Measurements from ENCODE around the gene BACH1. TPM values are rescaled to one million over a fixed set of nuclear protein-coding genes. Genes with fewer than 3 reads are reported as not detected.

BACH1 gene
- polyA plus RNA-seq, 1 donor = 25.6 TPM

DNA sequence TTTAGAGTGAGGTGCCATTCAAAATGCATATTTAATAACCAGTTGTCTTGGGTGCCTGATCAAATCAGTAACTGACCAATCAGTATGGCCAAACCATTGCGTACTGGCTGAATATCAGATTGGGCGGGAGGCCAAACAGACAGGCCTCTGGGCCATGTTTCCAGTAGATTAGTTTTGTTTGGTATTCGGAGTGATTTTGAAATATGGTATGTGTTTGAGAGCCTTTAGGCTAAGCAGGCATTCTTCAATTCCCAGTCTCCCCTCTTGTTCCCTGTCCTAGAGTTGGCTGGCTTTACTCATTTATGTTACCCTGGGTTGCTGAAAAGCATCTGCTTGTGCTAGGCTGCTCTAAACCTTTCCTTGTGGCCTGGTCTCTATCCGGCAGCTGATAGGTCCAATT lies 80.1 kb downstream of the BACH1 start:
- no peak for DNase-seq (ENCODE audit: low read depth)

DNA sequence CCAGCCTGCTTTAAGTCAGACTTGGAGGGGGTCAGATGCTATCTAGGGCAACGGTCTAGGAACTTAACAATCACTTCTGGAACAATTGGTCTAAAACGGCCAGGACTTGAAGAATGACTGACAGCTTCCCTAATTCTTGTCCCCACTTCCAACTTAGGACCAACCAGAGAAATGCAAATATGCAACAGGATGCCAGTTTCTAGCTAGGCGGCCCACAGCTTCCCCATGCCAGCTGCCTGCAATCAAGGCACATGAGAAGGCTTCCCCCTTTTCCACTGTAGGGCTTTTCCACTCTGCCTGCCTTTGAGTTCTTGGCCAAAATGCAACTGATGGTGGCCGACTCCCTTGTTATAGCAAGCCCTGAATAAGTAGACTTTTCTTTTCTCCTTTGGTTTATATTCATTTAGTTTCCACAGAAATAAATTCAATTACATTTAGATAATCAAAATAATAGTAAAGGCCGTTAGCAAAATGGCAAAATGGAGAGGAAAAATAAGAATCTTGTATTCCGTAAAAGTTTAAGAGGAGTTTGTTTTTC lies 80.9 kb downstream of the BACH1 start:
- no peak for DNase-seq (ENCODE audit: low read depth)

DNA sequence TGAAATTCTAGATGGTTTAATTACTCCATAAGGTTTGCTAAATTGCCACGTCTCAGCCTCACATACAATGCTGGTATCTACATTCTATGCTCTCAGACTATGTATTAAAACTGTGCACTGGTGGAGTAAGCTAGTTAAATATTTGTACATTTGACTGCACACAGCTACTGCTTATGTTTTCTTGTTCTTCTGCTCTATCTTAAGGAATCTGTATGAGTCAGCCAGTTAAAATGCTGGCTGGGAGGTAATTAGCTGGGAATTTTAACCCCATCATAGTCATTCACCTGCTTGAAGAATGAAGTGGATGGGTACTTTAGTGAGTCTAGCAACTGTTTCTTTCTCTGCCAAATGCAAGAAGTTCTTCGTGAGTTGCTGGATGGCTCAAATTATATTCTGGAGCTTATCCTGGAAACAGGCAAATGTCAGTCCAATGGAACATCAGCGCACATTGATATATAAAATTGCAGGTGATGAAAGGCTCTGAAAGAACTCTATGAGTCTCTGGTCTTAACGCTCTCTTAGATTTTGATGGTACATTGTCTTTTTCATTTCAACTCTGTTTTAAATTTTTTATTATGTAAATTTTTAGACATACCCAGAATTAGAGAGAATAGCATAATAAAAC lies 83.4 kb downstream of the BACH1 start:
- no peak for DNase-seq (ENCODE audit: low read depth)

DNA sequence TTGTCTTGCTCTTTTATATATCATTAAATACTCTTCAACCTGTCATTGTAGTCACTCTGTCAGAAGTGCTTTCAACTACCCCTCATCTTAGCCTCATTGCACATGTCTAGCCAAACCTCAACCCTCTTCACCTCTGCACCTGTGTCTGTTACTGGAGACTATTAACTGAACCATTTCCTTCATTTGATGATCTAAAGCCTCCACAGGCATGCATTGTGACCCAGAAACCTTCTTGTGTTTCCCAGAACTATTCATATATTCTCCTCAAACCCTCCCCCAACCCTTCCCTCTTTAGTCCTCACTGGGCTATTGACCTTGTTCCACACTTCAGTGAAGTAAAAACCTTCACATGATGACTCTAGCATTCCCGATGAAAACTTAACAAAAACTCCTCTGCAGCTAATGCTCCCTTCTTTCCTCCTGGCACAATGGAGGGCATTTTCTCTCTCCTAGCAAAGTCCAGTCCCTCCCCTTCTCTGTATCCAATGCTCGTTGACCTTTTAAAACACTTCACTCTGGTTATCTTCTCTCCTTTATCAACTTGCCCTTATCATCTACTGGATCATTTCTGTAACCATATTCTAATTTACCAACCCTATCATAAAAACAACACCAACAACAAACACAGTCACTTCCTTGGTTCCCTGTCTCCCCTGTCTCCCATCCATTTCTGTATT lies 86.1 kb downstream of the BACH1 start:
- DNase-seq (ENCODE audit: low read depth) = no peak

DNA sequence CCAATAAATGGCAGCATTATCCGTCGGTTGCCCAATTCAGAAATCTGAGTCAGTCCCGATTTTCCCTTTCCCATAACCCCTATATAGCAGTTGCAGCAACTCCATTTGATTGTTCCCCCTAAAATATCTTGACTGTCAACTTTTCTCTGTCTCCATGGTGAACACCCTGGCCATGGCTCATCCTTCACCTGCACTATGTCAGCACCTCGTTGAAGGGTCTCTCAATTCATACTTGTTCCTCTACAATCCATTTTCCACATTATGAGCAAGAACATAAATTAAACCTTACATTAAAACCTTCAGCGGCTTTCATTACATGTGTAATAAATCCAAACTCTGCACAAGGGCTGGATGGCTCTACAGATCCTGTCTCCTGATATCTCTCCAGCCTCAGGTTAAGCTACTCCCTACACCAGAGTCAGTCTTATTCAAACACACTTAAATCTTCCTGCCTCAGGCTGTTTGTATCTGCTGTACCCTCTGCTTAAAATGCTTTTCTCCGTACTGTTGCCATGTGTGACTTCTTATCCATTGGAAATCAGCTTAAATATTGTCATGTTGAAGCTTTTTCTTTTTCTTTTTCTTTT lies 87.3 kb downstream of the BACH1 start:
- no peak for DNase-seq (ENCODE audit: low read depth)

GRCh38 chr21:29386803-29387202 lies 88.1 kb downstream of the BACH1 start:
- no peak for DNase-seq (ENCODE audit: low read depth)

DNA sequence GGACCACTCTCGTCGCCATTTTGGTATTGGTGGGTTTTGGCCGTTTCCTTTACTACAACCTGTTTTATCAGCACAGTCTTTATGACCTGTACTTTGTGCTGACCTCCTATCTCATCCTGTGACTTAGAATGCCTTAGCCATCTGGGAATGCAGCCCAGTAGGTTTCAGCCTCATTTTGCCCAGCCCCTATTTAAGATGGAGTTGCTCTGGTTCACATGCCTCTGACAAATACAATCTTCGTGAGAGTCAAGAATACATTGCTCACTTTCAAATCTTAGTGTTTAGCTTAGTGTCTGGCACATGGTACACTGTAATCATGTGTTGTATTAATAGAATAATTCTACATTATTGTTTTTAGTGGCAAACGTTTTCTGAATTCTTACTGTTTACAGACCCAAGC lies 88.9 kb downstream of the BACH1 start:
- DNase-seq (ENCODE audit: low read depth) = no peak

- DNase-seq (ENCODE audit: low read depth) = no peak
These were observed 90.4 kb downstream of the BACH1 start for GRCh38 chr21:29389136-29389535.

GRCh38 chr21:29390778-29391177 lies 92.1 kb downstream of the BACH1 start:
- DNase-seq (ENCODE audit: low read depth) = no peak

- DNase-seq (ENCODE audit: low read depth) = no peak
These were observed 95.3 kb downstream of the BACH1 start for GRCh38 chr21:29394051-29394450.

Other genes with a start within 250 kb of the BACH1 start
- 173 TPM for gene CCT8, start 225.3 kb upstream of the BACH1 start, polyA plus RNA-seq (ENCODE audit: insufficient read length)
- 69.1 TPM for gene MAP3K7CL, start 168.3 kb upstream of the BACH1 start, polyA plus RNA-seq (ENCODE audit: insufficient read length)